Stimulated activated CD4-positive, alpha-beta T cell treated with anti-CD3 and anti-CD28 coated beads, Interleukin-1b, Interleukin-23, amount 100 ng/mL, for 24 hours (primary cell): Measurements from ENCODE around the gene WDFY4.

Experiments
- DNase-seq, 4 experiments: peaks; one replicate each; pipeline ENCODE4 v3.0.0-alpha.2; 2020; ENCODE audit warnings: low read depth in 4 of 4, low spot score in 1 of 4

Gene WDFY4

GRCh38 chr10:48653944-48654698 lies 30.6 kb upstream of the WDFY4 start:
- no peak for DNase-seq

- DNase-seq = no peak
Observed at GRCh38 chr10:48655411-48656240, 29.0 kb upstream of the WDFY4 start.

- DNase-seq = peak; percentile 41 to 79 (median 77)
Observed at GRCh38 chr10:48656241-48656913, 28.3 kb upstream of the WDFY4 start.

GRCh38 chr10:48656914-48657305 lies 27.8 kb upstream of the WDFY4 start:
- DNase-seq = no peak

- no peak for DNase-seq
Observed at GRCh38 chr10:48657416-48657815, 27.3 kb upstream of the WDFY4 start.

GRCh38 chr10:48658243-48658974 lies 26.3 kb upstream of the WDFY4 start:
- peak; percentile 26 to 37 (median 34) for DNase-seq

GRCh38 chr10:48658975-48659269 lies 25.8 kb upstream of the WDFY4 start:
- no peak for DNase-seq

GRCh38 chr10:48659790-48660189 lies 24.9 kb upstream of the WDFY4 start:
- DNase-seq = no peak

- no peak for DNase-seq
Observed at GRCh38 chr10:48661441-48661840, 23.2 kb upstream of the WDFY4 start.

GRCh38 chr10:48667960-48668590 lies 16.6 kb upstream of the WDFY4 start:
- no peak for DNase-seq

GRCh38 chr10:48670978-48671913 lies 13.4 kb upstream of the WDFY4 start:
- DNase-seq = no peak

GRCh38 chr10:48671914-48672595 lies 12.6 kb upstream of the WDFY4 start:
- DNase-seq = no peak

- no peak for DNase-seq
Observed at GRCh38 chr10:48672596-48673265, 11.9 kb upstream of the WDFY4 start.

- no peak for DNase-seq
Observed at GRCh38 chr10:48677625-48678024, 7.0 kb upstream of the WDFY4 start.

GRCh38 chr10:48678041-48678440 lies 6.6 kb upstream of the WDFY4 start:
- no peak for DNase-seq

GRCh38 chr10:48681740-48682139 lies 2.9 kb upstream of the WDFY4 start:
- DNase-seq = no peak

- DNase-seq = no peak
Observed at GRCh38 chr10:48682265-48682664, 2.4 kb upstream of the WDFY4 start.

GRCh38 chr10:48683424-48683823 lies 1.2 kb upstream of the WDFY4 start:
- no peak for DNase-seq

GRCh38 chr10:48683868-48684267 lies 805 bp upstream of the WDFY4 start:
- no peak for DNase-seq
